B cell (primary cell): ENCODE measurements around the gene FALEC. TPM values are rescaled to one million over a fixed set of nuclear protein-coding genes. Genes with fewer than 3 reads are reported as not detected.
A peak's percentile ranks its signal among the peaks of the same experiment; 100 is the strongest.

Source experiments
- ATAC-seq: fragments of 200-7000 bp; cut with Tn5 transposase; one replicate; pipeline ENCODE4 v1.10.0; 2021; ENCODE audit warnings: low read depth, mild to moderate bottlenecking, moderate number of reproducible peaks, moderate library complexity
- CTCF ChIA-PET: fragments of 350-600 bp; sonication (Branson Sonifier 250); formaldehyde crosslinking; loops from one replicate; lab custom pipeline; 2021; ENCODE audit warnings: antibody characterized with exemption, inconsistent platforms; lab: Charles Lee
- POLR2A ChIA-PET: fragments of 350-600 bp; sonication (Branson Sonifier 250); formaldehyde crosslinking; loops from one replicate; lab custom pipeline; 2021; ENCODE audit warnings: antibody characterized with exemption; lab: Charles Lee
- DNase-seq: peaks from one replicate; pipeline ENCODE4 v3.0.0; 2013
- H2AFZ ChIP-seq: 2 replicates; pipeline ENCODE4 v1.6.1; 2012; ENCODE audit warnings: mild to moderate bottlenecking, low read depth, low read length; ENCODE audit not compliant: insufficient read depth, poor library complexity, severe bottlenecking
- H3K27ac ChIP-seq, 2 donors: 1 replicate in 1 of 2; 2 replicates in 1 of 2; pipeline ENCODE4 v1.5.1; 2012 to 2013; ENCODE audit warnings: low read length in 2 of 2, mild to moderate bottlenecking in 2 of 2, moderate library complexity in 1 of 2
- H3K27me3 ChIP-seq, 4 experiments: fragments of 200-600 bp in 1 of 4; sonication (generic) in 1 of 4; replicated peaks in 1 of 4; 1 replicate in 2 of 4; 2 replicates in 2 of 4; pipeline versions ENCODE4 v1.6.1 to v1.7.0; 2013 to 2016; ENCODE audit warnings: low read length in 3 of 4, mild to moderate bottlenecking in 2 of 4, mixed read lengths in 1 of 4, moderate library complexity in 1 of 4; ENCODE audit not compliant: insufficient read depth in 4 of 4, control insufficient read depth in 3 of 4; ENCODE audit errors: control extremely low read depth in 1 of 4
- H3K36me3 ChIP-seq, 2 experiments: replicated peaks in 1 of 2; 1 replicate in 1 of 2; 2 replicates in 1 of 2; pipeline versions ENCODE4 v1.6.1 to v1.7.1; 2013; ENCODE audit warnings: low read length in 1 of 2; ENCODE audit not compliant: insufficient read depth in 2 of 2, control insufficient read depth in 1 of 2; ENCODE audit errors: control extremely low read depth in 1 of 2, extremely low read depth in 1 of 2
- H3K4me1 ChIP-seq, 2 donors: fragments of 200-600 bp in 1 of 2; sonication (generic) in 1 of 2; 1 replicate in 1 of 2; 2 replicates in 1 of 2; pipeline versions ENCODE4 v1.5.1 to v1.6.1; 2013 to 2017; ENCODE audit warnings: low read length in 2 of 2; ENCODE audit not compliant: control insufficient read depth in 2 of 2, insufficient read depth in 2 of 2
- H3K4me2 ChIP-seq: replicated peaks from 2 replicates; pipeline ENCODE3; 2012; ENCODE audit warnings: mild to moderate bottlenecking, low read depth, low read length; ENCODE audit not compliant: poor library complexity, severe bottlenecking
- H3K4me3 ChIP-seq, 5 experiments: fragments of 200-600 bp in 1 of 5; sonication (generic) in 1 of 5; 1 replicate in 3 of 5; 2 replicates in 2 of 5; pipeline versions ENCODE4 v1.5.1 to v1.7.0; 2011 to 2016; ENCODE audit warnings: low read length in 4 of 5, mild to moderate bottlenecking in 4 of 5, low read depth in 2 of 5, control low read depth in 1 of 5, moderate library complexity in 1 of 5; ENCODE audit not compliant: insufficient read depth in 1 of 5; ENCODE audit errors: control extremely low read depth in 1 of 5, extremely low read depth in 1 of 5
- H3K79me2 ChIP-seq: fragments of 200-600 bp; sonication (generic); one replicate; pipeline ENCODE4 v1.6.0; 2016; ENCODE audit warnings: low read length; ENCODE audit not compliant: control insufficient read depth, insufficient read depth
- H3K9ac ChIP-seq: fragments of 200-600 bp; sonication (generic); 2 replicates; pipeline ENCODE4 v1.6.1; 2017; ENCODE audit warnings: mild to moderate bottlenecking, low read length, moderate library complexity
- H3K9me3 ChIP-seq, 3 donors: one replicate each; pipeline versions ENCODE4 v1.6.1 to v1.7.1; 2013; ENCODE audit warnings: low read length in 2 of 3; ENCODE audit not compliant: control insufficient read depth in 2 of 3, insufficient read depth in 1 of 3; ENCODE audit errors: control extremely low read depth in 1 of 3
- H4K20me1 ChIP-seq: 2 replicates; pipeline ENCODE4 v1.6.0; 2012; ENCODE audit warnings: mild to moderate bottlenecking, low read length; ENCODE audit not compliant: insufficient read depth, control insufficient read depth, poor library complexity, severe bottlenecking
- H3K27ac Mint-ChIP-seq: one replicate; pipeline ENCODE4 v1.8.0; 2021; ENCODE audit warnings: mixed read lengths
- H3K27me3 Mint-ChIP-seq: one replicate; pipeline ENCODE4 v1.8.0; 2021; ENCODE audit warnings: mixed read lengths
- H3K4me1 Mint-ChIP-seq: one replicate; pipeline ENCODE4 v1.8.0; 2021; ENCODE audit warnings: mixed read lengths
- H3K4me3 Mint-ChIP-seq: one replicate; pipeline ENCODE4 v1.8.0; 2021; ENCODE audit warnings: mixed read lengths
- H3K9me3 Mint-ChIP-seq: one replicate; pipeline ENCODE4 v1.8.0; 2022; ENCODE audit warnings: mixed read lengths; ENCODE audit not compliant: insufficient read depth
- EZH2 ChIP-seq: IDR thresholded peaks from 2 replicates; pipeline ENCODE4 v1.6.1; 2012; ENCODE audit warnings: borderline replicate concordance, low read depth, mild to moderate bottlenecking, moderate library complexity, low read length; ENCODE audit not compliant: insufficient read depth, poor library complexity, severe bottlenecking
- WGBS: methylation state at CpG from one replicate; pipeline ENCODE4 v1.1.5; 2013; ENCODE audit warnings: missing lambda C conversion rate; ENCODE audit not compliant: insufficient coverage; 5-methylcytosine and 5-hydroxymethylcytosine counted together
- intact Hi-C: fragments of 100-400 bp; cut with micrococcal nuclease; formaldehyde crosslinking; loops from one replicate; pipeline ENCODE4 v1.10.0; 2022
- polyA plus RNA-seq: library from polyadenylated mRNA; depleted of rRNA; stranded (reverse); fragments of >200 nt; gene quantifications from 2 replicates; pipeline ENCODE4 v1.2.3, GENCODE V29; 2012
- total RNA-seq, 2 donors: library from RNA; stranded (reverse); fragments of 120-200 nt in 1 of 2; gene quantifications; 1 replicate in 1 of 2; 2 replicates in 1 of 2; pipeline versions ENCODE4 v1.2.3 to v1.2.4, GENCODE V29; 2013 to 2022
- TF ChIP-seq, protein P1 (sequence below): fragments of 200-600 bp; IDR thresholded peaks from one replicate; pipeline ENCODE4 v1.8.0; 2022; ENCODE audit warnings: antibody characterized with exemption, mild to moderate bottlenecking

Gene FALEC
- total and polyA plus RNA-seq, 2 donors (not counting 1 experiment from before 2014, with no cell fraction given), result 1.1 to 2.6 TPM

DNA sequence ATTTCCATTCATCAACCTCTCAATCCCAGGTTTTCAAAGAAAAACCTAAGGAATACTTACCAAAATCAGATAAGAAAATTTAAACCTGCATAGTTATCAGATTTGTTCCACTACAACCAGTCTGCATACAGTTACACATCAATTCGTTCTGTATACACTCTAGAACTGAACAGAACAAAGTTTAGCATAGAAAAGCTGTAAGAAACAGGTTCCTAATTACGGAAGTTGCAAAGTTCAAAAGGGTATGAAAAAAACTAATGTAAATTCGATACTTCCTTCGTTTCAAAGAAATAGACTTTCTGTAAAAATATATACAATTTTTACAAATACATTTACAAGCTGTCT, 60.8 kb downstream of the FALEC start:
- H3K79me2 ChIP-seq, result peaks cover 94% of the 10 kb centered on the region
- ATAC-seq (no peak), DNase-seq (no peak)
- CTCF ChIA-PET, result interaction anchor here (1.2 to 19.2 kb wide), 3 partner anchors 15 to 172 kb away, joined by 5 to 497 read pairs (median 157); no protein-coding TSS in a partner anchor
- no peaks in the 10 kb centered on the region for H3K27me3 ChIP-seq
- POLR2A ChIA-PET, result interaction anchor here (11.2 kb wide), 1 partner anchor 12 kb away, joined by 371 read pairs; no protein-coding TSS in a partner anchor
- peaks cover 57 to 63% of the 10 kb centered on the region in 2 donors for H3K4me1 ChIP-seq
- Mint-ChIP-seq H3K4me3 (peak overlapping the region; percentile 99), H3K9me3 (no peaks in the 10 kb centered on the region), H3K27me3 (no peaks in the 10 kb centered on the region), H3K4me1 (peaks cover 64% of the 10 kb centered on the region), H3K27ac (peak overlapping the region; percentile 83)
- peaks cover 1 to 67% of the 10 kb centered on the region in 2 experiments for H3K36me3 ChIP-seq
- H3K4me3 ChIP-seq, result peak overlapping the region; percentile 76 to 100 (median 98)
- H3K9me3 ChIP-seq, result no peaks in the 10 kb centered on the region
- no peak overlapping the region for H2AFZ ChIP-seq
- no peak for TF ChIP-seq EZH2
- TF ChIP-seq, protein P1, sequence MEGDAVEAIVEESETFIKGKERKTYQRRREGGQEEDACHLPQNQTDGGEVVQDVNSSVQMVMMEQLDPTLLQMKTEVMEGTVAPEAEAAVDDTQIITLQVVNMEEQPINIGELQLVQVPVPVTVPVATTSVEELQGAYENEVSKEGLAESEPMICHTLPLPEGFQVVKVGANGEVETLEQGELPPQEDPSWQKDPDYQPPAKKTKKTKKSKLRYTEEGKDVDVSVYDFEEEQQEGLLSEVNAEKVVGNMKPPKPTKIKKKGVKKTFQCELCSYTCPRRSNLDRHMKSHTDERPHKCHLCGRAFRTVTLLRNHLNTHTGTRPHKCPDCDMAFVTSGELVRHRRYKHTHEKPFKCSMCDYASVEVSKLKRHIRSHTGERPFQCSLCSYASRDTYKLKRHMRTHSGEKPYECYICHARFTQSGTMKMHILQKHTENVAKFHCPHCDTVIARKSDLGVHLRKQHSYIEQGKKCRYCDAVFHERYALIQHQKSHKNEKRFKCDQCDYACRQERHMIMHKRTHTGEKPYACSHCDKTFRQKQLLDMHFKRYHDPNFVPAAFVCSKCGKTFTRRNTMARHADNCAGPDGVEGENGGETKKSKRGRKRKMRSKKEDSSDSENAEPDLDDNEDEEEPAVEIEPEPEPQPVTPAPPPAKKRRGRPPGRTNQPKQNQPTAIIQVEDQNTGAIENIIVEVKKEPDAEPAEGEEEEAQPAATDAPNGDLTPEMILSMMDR, result no peak
- peak overlapping the region; percentile 86 for H3K4me2 ChIP-seq
- whole genome bisulfite sequencing, result no CpG with 5 or more reads among the region's 4 CpGs
- intact Hi-C loops, result no loop called here
- H4K20me1 ChIP-seq, result peaks cover 69% of the 10 kb centered on the region
- H3K27ac ChIP-seq, result peak overlapping the region in 1 of 2 donors; percentile 97
- peak overlapping the region; percentile 94 for H3K9ac ChIP-seq

DNA sequence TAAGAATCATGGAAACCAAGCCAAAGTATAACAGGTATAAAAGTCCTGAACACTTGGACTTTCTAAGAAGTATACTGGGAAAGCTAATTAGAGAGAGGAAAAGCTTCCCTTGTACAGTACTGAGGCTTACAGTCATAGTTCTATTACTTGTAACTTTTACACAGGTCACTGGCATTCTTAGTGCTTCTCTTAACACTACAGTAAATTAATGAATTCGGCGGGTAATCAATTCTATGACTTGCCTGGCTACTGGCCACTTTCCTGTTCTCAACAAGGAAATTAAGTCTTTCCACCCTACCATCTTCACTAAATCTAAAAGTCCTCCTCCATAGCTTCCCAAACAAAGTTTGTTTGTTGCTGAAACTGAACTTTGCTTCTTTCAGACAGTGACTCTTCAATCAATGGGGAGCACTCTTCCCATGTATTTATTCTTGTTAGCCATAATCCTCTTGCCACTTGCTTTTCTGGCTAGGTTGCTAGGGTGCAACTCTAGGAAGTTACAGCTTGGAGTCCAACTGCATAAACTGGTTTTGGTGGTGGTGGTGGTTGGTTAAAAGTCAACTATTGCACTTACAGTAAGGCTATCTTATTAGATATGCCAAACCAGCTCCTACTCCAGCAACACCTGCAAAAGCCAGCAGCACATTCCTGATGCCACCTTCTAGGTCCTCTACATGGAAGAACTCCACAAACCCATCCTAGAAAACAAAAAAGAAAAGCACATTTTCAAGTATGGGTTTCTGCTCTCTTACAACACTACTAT, 61.4 kb downstream of the FALEC start:
- CTCF ChIA-PET, result interaction anchor here (0.6 to 19.2 kb wide), 3 partner anchors 15 to 946 kb away, joined by 3 to 497 read pairs (median 157); no protein-coding TSS in a partner anchor
- Histone ChIP-seq H3K79me2 (peaks cover 90% of the 10 kb centered on the region), H3K27ac (peak overlapping the region; percentile 86 to 97), H3K27me3 (no peaks in the 10 kb centered on the region), H2AFZ (no peak overlapping the region), H3K4me3 (peak overlapping the region; percentile 76 to 100 (median 98)), H3K36me3 (peaks cover 1 to 67% of the 10 kb centered on the region in 2 experiments), H3K9ac (peak overlapping the region; percentile 94), H3K4me1 (peaks cover 51 to 56% of the 10 kb centered on the region in 2 donors), H3K9me3 (no peaks in the 10 kb centered on the region), H4K20me1 (peaks cover 69% of the 10 kb centered on the region), H3K4me2 (peak overlapping the region; percentile 86)
- intact Hi-C loops, result no loop called here
- no peaks in the 10 kb centered on the region for H3K9me3 Mint-ChIP-seq
- H3K4me3 Mint-ChIP-seq, result peak overlapping the region; percentile 99
- H3K4me1 Mint-ChIP-seq, result peaks cover 64% of the 10 kb centered on the region
- no peak for DNase-seq
- peak overlapping the region; percentile 97 for H3K27ac Mint-ChIP-seq
- TF ChIP-seq, protein P1, result no peak
- no peak for TF ChIP-seq EZH2
- no peaks in the 10 kb centered on the region for H3K27me3 Mint-ChIP-seq
- no peak for ATAC-seq
- POLR2A ChIA-PET, result interaction anchor here (11.2 kb wide), 1 partner anchor 12 kb away, joined by 371 read pairs; no protein-coding TSS in a partner anchor
- WGBS, result 25% methylated on average over 2 of the region's 2 CpGs
